LNCaP clone FGC (cell line): ENCODE measurements around the gene SLC39A10.
A peak's percentile ranks its signal among the peaks of the same experiment; 100 is the strongest.

Experiments
- DNase-seq: peaks from one replicate; pipeline ENCODE4 v3.0.0-alpha.2; 2011; ENCODE audit warnings: low read depth
- H3K4me3 ChIP-seq: 2 replicates; pipeline ENCODE4 v1.5.1; 2011; ENCODE audit warnings: mild to moderate bottlenecking, low read depth, low read length, control low read depth
- CTCF ChIP-seq: IDR thresholded peaks from 2 replicates; pipeline ENCODE4 v1.5.1; 2012; ENCODE audit warnings: mild to moderate bottlenecking; ENCODE audit not compliant: control insufficient read depth, insufficient read depth; ENCODE audit errors: extremely low read depth

SLC39A10 gene, protein sequence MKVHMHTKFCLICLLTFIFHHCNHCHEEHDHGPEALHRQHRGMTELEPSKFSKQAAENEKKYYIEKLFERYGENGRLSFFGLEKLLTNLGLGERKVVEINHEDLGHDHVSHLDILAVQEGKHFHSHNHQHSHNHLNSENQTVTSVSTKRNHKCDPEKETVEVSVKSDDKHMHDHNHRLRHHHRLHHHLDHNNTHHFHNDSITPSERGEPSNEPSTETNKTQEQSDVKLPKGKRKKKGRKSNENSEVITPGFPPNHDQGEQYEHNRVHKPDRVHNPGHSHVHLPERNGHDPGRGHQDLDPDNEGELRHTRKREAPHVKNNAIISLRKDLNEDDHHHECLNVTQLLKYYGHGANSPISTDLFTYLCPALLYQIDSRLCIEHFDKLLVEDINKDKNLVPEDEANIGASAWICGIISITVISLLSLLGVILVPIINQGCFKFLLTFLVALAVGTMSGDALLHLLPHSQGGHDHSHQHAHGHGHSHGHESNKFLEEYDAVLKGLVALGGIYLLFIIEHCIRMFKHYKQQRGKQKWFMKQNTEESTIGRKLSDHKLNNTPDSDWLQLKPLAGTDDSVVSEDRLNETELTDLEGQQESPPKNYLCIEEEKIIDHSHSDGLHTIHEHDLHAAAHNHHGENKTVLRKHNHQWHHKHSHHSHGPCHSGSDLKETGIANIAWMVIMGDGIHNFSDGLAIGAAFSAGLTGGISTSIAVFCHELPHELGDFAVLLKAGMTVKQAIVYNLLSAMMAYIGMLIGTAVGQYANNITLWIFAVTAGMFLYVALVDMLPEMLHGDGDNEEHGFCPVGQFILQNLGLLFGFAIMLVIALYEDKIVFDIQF

GRCh38 chr2:195656859-195657633, at the start of gene SLC39A10:
Gene SLC39A10 (plus strand): TSS chr2:195657226. CDS start chr2:195680043, 22,817 bp downstream.
- peak within 1 kb of the TSS; percentile 87 for H3K4me3 ChIP-seq
- peak; percentile 15; the same call in 1 of the 2 replicates for TF ChIP-seq CTCF
- peak; percentile 93 for DNase-seq

DNA sequence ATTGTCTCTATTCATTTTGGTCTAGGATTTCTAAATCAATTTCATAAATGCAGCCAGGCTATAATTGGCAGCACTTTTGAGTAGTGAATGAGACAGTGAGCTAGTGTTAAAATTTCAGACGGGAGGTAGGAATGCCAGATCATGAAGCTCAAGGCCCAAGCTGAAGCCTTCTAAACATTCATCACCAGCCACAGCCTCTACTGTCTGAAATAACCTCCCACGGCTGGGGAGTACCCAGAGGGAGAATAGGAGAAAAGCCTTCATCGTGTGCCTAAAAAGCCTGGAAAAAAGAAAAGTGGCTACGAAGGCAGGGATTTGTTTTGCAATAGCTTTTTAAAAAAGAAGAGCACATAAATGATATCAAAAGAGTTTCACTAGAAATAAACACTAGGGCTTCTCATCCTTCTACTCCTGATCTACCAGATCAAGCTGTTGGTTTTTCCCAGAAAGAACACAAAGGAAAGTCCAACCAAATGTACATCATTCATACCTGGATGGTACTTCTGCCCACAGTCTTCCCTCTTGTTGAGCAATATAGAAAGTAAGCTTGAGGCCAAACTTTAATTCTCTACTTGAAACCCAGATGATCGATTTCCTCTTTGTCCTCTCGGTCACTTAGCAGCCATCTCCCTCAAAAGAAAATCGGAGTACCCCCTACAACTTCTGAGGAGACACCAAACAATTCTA, 48.1 kb upstream of the SLC39A10 start:
- no peak overlapping the region for H3K4me3 ChIP-seq
- TF ChIP-seq CTCF = no peak
- DNase-seq = no peak

- no peak for TF ChIP-seq CTCF
- H3K4me3 ChIP-seq = no peak overlapping the region
- no peak for DNase-seq
Measured at GRCh38 chr2:195610717-195611116, 46.3 kb upstream of the SLC39A10 start.

GRCh38 chr2:195612611-195613495, 44.2 kb upstream of the SLC39A10 start:
- no peak overlapping the region for H3K4me3 ChIP-seq
- no peak for TF ChIP-seq CTCF
- DNase-seq = no peak

DNA sequence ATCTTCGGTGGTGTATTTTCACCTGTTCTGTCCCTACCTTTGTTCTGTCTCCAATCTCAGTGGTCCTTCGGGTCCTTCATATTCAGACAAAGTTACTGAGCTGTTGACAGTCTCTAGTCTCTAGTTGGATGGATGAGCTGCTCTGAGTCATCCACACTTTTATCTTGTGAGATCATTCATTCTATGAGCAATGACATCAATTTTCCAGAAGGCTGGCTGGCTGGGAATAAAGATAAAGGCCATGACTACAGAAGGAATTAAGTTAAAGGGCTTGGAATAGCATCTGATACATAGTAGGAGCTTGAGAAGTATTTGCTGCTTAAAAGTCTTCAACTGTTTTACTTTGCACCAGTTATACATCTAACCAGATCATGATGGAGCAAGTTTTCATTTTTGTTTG, 43.1 kb upstream of the SLC39A10 start:
- no peak for DNase-seq
- H3K4me3 ChIP-seq = no peak overlapping the region
- TF ChIP-seq CTCF = no peak
